SK-N-SH (cell line): ENCODE results near the gene FAM47E. TPM values are rescaled to one million over a fixed set of nuclear protein-coding genes. Genes with fewer than 3 reads are reported as not detected.

Experiments used
- CTCF ChIA-PET: fragments of 300-600, 350-600 bp; formaldehyde crosslinking; extraction: SDS; loops from one replicate; lab custom pipeline; 2021; lab: Yijun Ruan, JAX
- POLR2A ChIA-PET: fragments of 350-600 bp; sonication (Branson Sonifier 250); formaldehyde crosslinking; extraction: SDS; loops from one replicate; lab custom pipeline; 2020; ENCODE audit warnings: antibody characterized with exemption, inconsistent platforms; lab: Yijun Ruan, JAX
- DNase-seq: peaks from one replicate; pipeline ENCODE4 v3.0.0; 2012
- H2AFZ ChIP-seq: fragments of 200-600 bp; sonication (generic); 2 replicates; pipeline ENCODE4 v1.8.1; 2016; ENCODE audit warnings: antibody characterized with exemption, mild to moderate bottlenecking, low read depth
- H3F3A ChIP-seq: fragments of 200-600 bp; sonication (generic); replicated peaks from 2 replicates; pipeline ENCODE3; 2016; ENCODE audit warnings: antibody characterized with exemption, mild to moderate bottlenecking; ENCODE audit not compliant: insufficient read depth
- H3K27ac ChIP-seq, 2 experiments: fragments of 200-500 bp in 1 of 2; fragments of 200-600 bp in 1 of 2; sonication (Bioruptor generic) in 1 of 2; sonication (generic), shearing (Covaris generic) in 1 of 2; 2 replicates each; pipeline versions ENCODE4 v1.5.1 to v1.6.1; 2014 to 2016; ENCODE audit warnings: low read depth in 2 of 2, inconsistent platforms in 1 of 2, low read length in 1 of 2, mild to moderate bottlenecking in 1 of 2, mixed read lengths in 1 of 2
- H3K27me3 ChIP-seq: fragments of 200-600 bp; sonication (generic), shearing (Covaris generic); 2 replicates; pipeline ENCODE4 v1.6.1; 2016; ENCODE audit warnings: mixed run types; ENCODE audit not compliant: insufficient read depth
- H3K36me3 ChIP-seq, 2 experiments: fragments of 200-500 bp in 1 of 2; fragments of 200-600 bp in 1 of 2; sonication (Bioruptor generic) in 1 of 2; sonication (generic) in 1 of 2; replicated peaks in 1 of 2; 2 replicates each; pipeline versions ENCODE3 to v1.5.1; 2014 to 2016; ENCODE audit warnings: low read length in 1 of 2, mild to moderate bottlenecking in 1 of 2; ENCODE audit not compliant: insufficient read depth in 2 of 2, control insufficient read depth in 1 of 2
- H3K4me1 ChIP-seq, 2 experiments: fragments of 200-500 bp in 1 of 2; fragments of 200-600 bp in 1 of 2; sonication (Bioruptor generic) in 1 of 2; sonication (generic), shearing (Covaris generic) in 1 of 2; 2 replicates each; pipeline versions ENCODE4 v1.5.1 to v1.6.1; 2014 to 2016; ENCODE audit warnings: low read depth in 1 of 2, low read length in 1 of 2, mixed run types in 1 of 2; ENCODE audit not compliant: insufficient read depth in 2 of 2, control insufficient read depth in 1 of 2
- H3K4me2 ChIP-seq: fragments of 200-600 bp; sonication (generic), shearing (Covaris generic); 2 replicates; pipeline ENCODE4 v1.6.1; 2017; ENCODE audit warnings: mixed run types
- H3K4me3 ChIP-seq, 2 experiments: fragments of 200-500 bp in 1 of 2; fragments of 200-600 bp in 1 of 2; sonication (Bioruptor generic) in 1 of 2; sonication (generic), shearing (Covaris generic) in 1 of 2; 2 replicates each; pipeline versions ENCODE4 v1.5.1 to v1.8.1; 2014 to 2016; ENCODE audit warnings: low read depth in 2 of 2, inconsistent platforms in 1 of 2, low read length in 1 of 2, mild to moderate bottlenecking in 1 of 2, mixed read lengths in 1 of 2, moderate library complexity in 1 of 2
- H3K79me2 ChIP-seq: fragments of 200-600 bp; sonication (generic); 2 replicates; pipeline ENCODE4 v1.8.1; 2017; ENCODE audit warnings: mild to moderate bottlenecking; ENCODE audit not compliant: insufficient read depth
- H3K9ac ChIP-seq: fragments of 200-600 bp; sonication (generic); 2 replicates; pipeline ENCODE4 v1.6.1; 2017; ENCODE audit warnings: mixed run types
- H3K9me2 ChIP-seq: fragments of 200-600 bp; sonication (generic); 2 replicates; pipeline ENCODE4 v1.6.1; 2017; ENCODE audit warnings: mixed run types
- H3K9me3 ChIP-seq: fragments of 200-600 bp; sonication (generic); 2 replicates; pipeline ENCODE4 v1.6.1; 2017; ENCODE audit warnings: mixed run types, mild to moderate bottlenecking, moderate library complexity
- H4K20me1 ChIP-seq: fragments of 200-600 bp; sonication (generic); 2 replicates; pipeline ENCODE4 v1.6.1; 2017; ENCODE audit warnings: mild to moderate bottlenecking, mixed run types; ENCODE audit not compliant: insufficient read depth
- CTCF ChIP-seq: fragments of 200-600 bp; sonication (generic); IDR thresholded peaks from 2 replicates; pipeline ENCODE4 v1.6.1; 2017; ENCODE audit warnings: antibody characterized with exemption, mild to moderate bottlenecking, moderate library complexity
- ELF1 ChIP-seq: IDR thresholded peaks from 2 replicates; pipeline ENCODE4 v1.4.0; 2012
- FOSL2 ChIP-seq: IDR thresholded peaks from 2 replicates; pipeline ENCODE4 v1.4.0; 2012; ENCODE audit warnings: low read depth, mild to moderate bottlenecking, moderate library complexity, borderline replicate concordance
- FOXM1 ChIP-seq: IDR thresholded peaks from 2 replicates; pipeline ENCODE4 v1.4.0; 2012; ENCODE audit warnings: low read depth, mild to moderate bottlenecking
- GABPA ChIP-seq: IDR thresholded peaks from 2 replicates; pipeline ENCODE4 v1.4.0; 2012; ENCODE audit warnings: low read depth, mild to moderate bottlenecking
- NFIC ChIP-seq: IDR thresholded peaks from 2 replicates; pipeline ENCODE4 v1.4.0; 2012; ENCODE audit warnings: borderline replicate concordance
- PBX3 ChIP-seq: IDR thresholded peaks from 2 replicates; pipeline ENCODE4; 2012
- RAD21 ChIP-seq: IDR thresholded peaks from 2 replicates; pipeline ENCODE4 v1.6.1; 2012; ENCODE audit warnings: mild to moderate bottlenecking, low read length
- RCOR1 ChIP-seq: fragments of 150-350 bp; IDR thresholded peaks from 2 replicates; pipeline ENCODE4 v1.6.1; 2017; ENCODE audit warnings: antibody characterized with exemption, low read length
- REST ChIP-seq: IDR thresholded peaks from 2 replicates; pipeline ENCODE4 v1.6.1; 2012; ENCODE audit warnings: mild to moderate bottlenecking, low read depth, low read length, moderate library complexity
- SIN3A ChIP-seq: IDR thresholded peaks from 2 replicates; pipeline ENCODE4 v1.6.1; 2012; ENCODE audit warnings: low read depth, mild to moderate bottlenecking, low read length, moderate library complexity, borderline replicate concordance
- SMC3 ChIP-seq: IDR thresholded peaks from 2 replicates; pipeline ENCODE4 v1.6.1; 2012; ENCODE audit warnings: low read depth, low read length, improper control_type of control experiment
- TAF1 ChIP-seq: IDR thresholded peaks from 2 replicates; pipeline ENCODE4 v1.6.1; 2012; ENCODE audit warnings: low read depth, mild to moderate bottlenecking, low read length, moderate library complexity, borderline replicate concordance
- WGBS: methylation state at CpG from one replicate; pipeline ENCODE4 v1.1.6; 2017; ENCODE audit warnings: low lambda C conversion rate; 5-methylcytosine and 5-hydroxymethylcytosine counted together
- polyA plus RNA-seq, 3 experiments: library from polyadenylated mRNA; depleted of rRNA; stranded (reverse); fragments of >200 nt; gene quantifications; 2 replicates each; pipeline ENCODE4 v1.2.3, GENCODE V29; 2012
- TF ChIP-seq, protein P1 (sequence below): fragments of 150-350 bp; IDR thresholded peaks from 2 replicates; pipeline ENCODE4 v1.6.1; 2017; ENCODE audit warnings: antibody characterized with exemption, low read length, low read depth, borderline replicate concordance

Gene FAM47E
- polyA plus RNA-seq, 1 of the 3 experiments (the other 2 are of a cell fraction) = 1.8 TPM

GRCh38 chr4:76278583-76278982, 27.1 kb downstream of the FAM47E start:
- no peak for DNase-seq
- no peak for TF ChIP-seq PBX3
- no peak for TF ChIP-seq CTCF
- no peak for TF ChIP-seq RCOR1
- TF ChIP-seq SMC3 = no peak
- TF ChIP-seq ELF1 = no peak
- no peak for TF ChIP-seq TAF1
- no peak for TF ChIP-seq REST
- TF ChIP-seq FOSL2 = no peak
- TF ChIP-seq SIN3A = no peak
- no peak for TF ChIP-seq RAD21
- TF ChIP-seq FOXM1 = no peak
- TF ChIP-seq GABPA = no peak
- TF ChIP-seq, protein P1, sequence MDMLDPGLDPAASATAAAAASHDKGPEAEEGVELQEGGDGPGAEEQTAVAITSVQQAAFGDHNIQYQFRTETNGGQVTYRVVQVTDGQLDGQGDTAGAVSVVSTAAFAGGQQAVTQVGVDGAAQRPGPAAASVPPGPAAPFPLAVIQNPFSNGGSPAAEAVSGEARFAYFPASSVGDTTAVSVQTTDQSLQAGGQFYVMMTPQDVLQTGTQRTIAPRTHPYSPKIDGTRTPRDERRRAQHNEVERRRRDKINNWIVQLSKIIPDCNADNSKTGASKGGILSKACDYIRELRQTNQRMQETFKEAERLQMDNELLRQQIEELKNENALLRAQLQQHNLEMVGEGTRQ = no peak
- TF ChIP-seq NFIC = no peak
- H3K27me3 ChIP-seq = no peaks in the 10 kb centered on the region
- H3K9me3 ChIP-seq = no peaks in the 10 kb centered on the region
- no peak overlapping the region for H3K4me3 ChIP-seq
- no peak overlapping the region for H2AFZ ChIP-seq
- peaks cover 0 to 4% of the 10 kb centered on the region in 2 experiments; a peak in 1 of 4 replicates for H3K4me1 ChIP-seq
- no peaks in the 10 kb centered on the region for H3F3A ChIP-seq
- no peak overlapping the region for H3K9ac ChIP-seq
- H3K4me2 ChIP-seq = no peak overlapping the region
- no peaks in the 10 kb centered on the region for H3K79me2 ChIP-seq
- H3K27ac ChIP-seq = no peak overlapping the region
- H4K20me1 ChIP-seq = no peaks in the 10 kb centered on the region
- ChIA-PET CTCF (interaction anchor here (0.9 to 1.5 kb wide), 3 partner anchors 98 to 99 kb away, joined by 4 to 5 read pairs (median 4); no protein-coding TSS in a partner anchor), POLR2A (no interaction called here)
- no peaks in the 10 kb centered on the region for H3K9me2 ChIP-seq
- H3K36me3 ChIP-seq = no peaks in the 10 kb centered on the region
- WGBS = 63% methylated on average over 1 of the region's 1 CpG
